ENCODE data around the gene KCNK1.

KCNK1 gene

GRCh38 chr1:233707880-233708815 is 94.2 kb downstream of the KCNK1 start:
- no peak for DNase-seq

DNA sequence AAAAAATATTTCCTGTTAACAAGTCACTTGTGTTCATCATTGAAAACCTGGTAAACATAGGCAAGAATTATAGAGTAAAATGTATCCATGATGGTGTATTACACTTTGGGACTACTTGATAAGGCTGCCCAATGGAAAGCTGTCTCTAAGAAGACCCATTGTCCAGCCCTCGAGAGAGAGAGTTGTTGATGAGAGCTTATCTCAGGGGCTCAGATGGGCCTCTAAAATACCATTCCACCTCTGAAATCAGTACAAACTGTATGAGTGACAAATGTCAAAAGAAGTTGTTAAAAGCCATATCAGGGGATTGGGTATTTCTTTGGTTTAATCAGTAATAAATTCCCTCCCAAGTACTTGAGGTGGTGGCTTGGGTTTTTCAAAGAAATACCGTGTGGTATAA is 96.1 kb downstream of the KCNK1 start:
- no peak for DNase-seq

DNA sequence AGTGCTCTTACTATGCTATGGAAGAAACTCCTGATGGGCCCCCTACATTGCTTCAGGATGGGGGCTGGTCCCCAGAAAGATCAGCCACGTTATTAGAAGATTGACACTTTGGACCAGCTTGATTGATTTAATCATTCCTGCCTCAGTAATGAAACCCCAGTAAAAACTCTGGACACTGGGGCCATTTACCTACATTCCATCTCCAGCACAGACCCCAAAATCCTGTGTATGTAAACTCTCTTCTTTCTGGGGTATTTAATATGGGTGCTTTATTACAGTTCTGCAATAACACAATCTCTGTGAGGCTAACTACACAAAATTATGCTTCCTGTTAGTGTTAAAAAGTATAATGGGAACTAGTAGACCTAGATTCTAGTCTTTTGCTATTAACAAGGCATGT is 96.6 kb downstream of the KCNK1 start:
- DNase-seq, result no peak

- no peak for DNase-seq
Measured at GRCh38 chr1:233714631-233715217, 100.8 kb downstream of the KCNK1 start.

DNA sequence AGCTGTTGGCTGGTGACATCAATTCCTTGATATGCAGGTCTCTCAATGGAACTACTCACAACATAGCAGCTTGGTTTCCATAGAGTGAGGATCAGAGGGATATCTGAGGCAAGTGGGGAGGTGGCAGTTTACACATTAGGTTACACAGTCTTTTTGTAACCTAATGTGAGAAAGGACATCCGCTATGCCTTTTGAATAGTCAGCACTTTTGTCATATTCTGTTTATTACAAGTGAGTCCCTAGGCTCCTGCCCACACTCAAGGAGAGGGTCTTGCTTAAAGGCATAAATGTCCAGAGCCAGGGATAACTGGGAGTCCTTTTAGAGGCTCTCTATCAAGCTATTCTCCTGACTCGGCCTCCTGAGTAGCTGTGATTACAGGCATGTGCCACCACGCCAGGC is 104.2 kb downstream of the KCNK1 start:
- DNase-seq, result no peak

GRCh38 chr1:233719655-233720341 is 105.9 kb downstream of the KCNK1 start:
- DNase-seq, result no peak

GRCh38 chr1:233721004-233721595 is 107.2 kb downstream of the KCNK1 start:
- DNase-seq, result no peak
